Type B pancreatic cell (in vitro differentiated cells): Measurements from ENCODE around the gene MKLN1. TPM values are rescaled to one million over a fixed set of nuclear protein-coding genes. Genes with fewer than 3 reads are reported as not detected.

Experiments
- DNase-seq: peaks from one replicate; pipeline ENCODE4 v3.0.0; 2021; ENCODE audit warnings: mixed read lengths; ENCODE audit not compliant: unreplicated experiment; ENCODE audit errors: extremely low spot score
- H3K27ac Mint-ChIP-seq: 2 replicates; pipeline ENCODE4 v1.8.0; 2021; ENCODE audit warnings: mild to moderate bottlenecking, mixed read lengths
- H3K27me3 Mint-ChIP-seq: 2 replicates; pipeline ENCODE4 v1.8.0; 2021; ENCODE audit warnings: mixed read lengths
- H3K36me3 Mint-ChIP-seq: 2 replicates; pipeline ENCODE4 v1.8.0; 2021; ENCODE audit warnings: mixed read lengths
- H3K4me1 Mint-ChIP-seq: one replicate; pipeline ENCODE4 v1.8.0; 2021; ENCODE audit warnings: mixed read lengths; ENCODE audit not compliant: unreplicated experiment
- H3K4me3 Mint-ChIP-seq: 2 replicates; pipeline ENCODE4 v1.8.0; 2021; ENCODE audit warnings: mild to moderate bottlenecking, mixed read lengths
- H3K9me3 Mint-ChIP-seq: 2 replicates; pipeline ENCODE4 v1.8.0; 2021; ENCODE audit warnings: mixed read lengths
- CTCF ChIP-seq: fragments of 200-600 bp; sonication (generic); conservative IDR thresholded peaks from 2 replicates; pipeline ENCODE4 v1.5.0; 2021; ENCODE audit warnings: antibody characterized with exemption, mild to moderate bottlenecking
- total RNA-seq: library from RNA; stranded (reverse); gene quantifications from 2 replicates; pipeline ENCODE4 v1.2.1, GENCODE V29; 2021; ENCODE audit warnings: low replicate concordance

Gene MKLN1
- total RNA-seq, 1 donor from 2014 or later: 47.7 TPM

- Mint-ChIP-seq H3K9me3 (no peaks in the 10 kb centered on the region), H3K27me3 (no peaks in the 10 kb centered on the region), H3K36me3 (peaks cover 9% of the 10 kb centered on the region), H3K4me1 (no peaks in the 10 kb centered on the region), H3K4me3 (no peak overlapping the region), H3K27ac (no peak overlapping the region)
- no peak for TF ChIP-seq CTCF
- no peak for DNase-seq
Measured at GRCh38 chr7:131381069-131381838, 53.6 kb downstream of the MKLN1 start.

GRCh38 chr7:131383417-131384285 lies 56.0 kb downstream of the MKLN1 start:
- TF ChIP-seq CTCF: no peak
- Mint-ChIP-seq H3K4me3 (no peak overlapping the region), H3K27ac (no peak overlapping the region), H3K9me3 (no peaks in the 10 kb centered on the region), H3K27me3 (no peaks in the 10 kb centered on the region), H3K36me3 (peaks cover 12% of the 10 kb centered on the region), H3K4me1 (no peaks in the 10 kb centered on the region)
- DNase-seq: no peak

DNA sequence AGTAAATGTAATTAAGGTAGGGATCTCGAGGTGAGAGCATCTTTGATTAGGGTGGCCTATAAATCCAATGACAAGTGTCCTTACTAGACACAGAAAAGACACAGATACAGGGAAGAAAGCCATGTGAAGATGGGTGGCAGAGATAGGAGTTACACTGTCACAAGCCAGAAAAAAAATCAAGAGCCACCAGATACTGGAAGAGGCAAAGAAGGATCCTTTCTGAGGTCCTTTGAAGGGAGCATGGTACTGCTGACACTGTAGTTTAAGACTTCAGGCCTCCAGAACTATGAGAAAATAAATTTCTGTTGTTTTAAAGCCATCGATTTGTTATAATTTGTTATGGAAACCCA lies 56.6 kb downstream of the MKLN1 start:
- Mint-ChIP-seq H3K27ac (no peak overlapping the region), H3K9me3 (no peaks in the 10 kb centered on the region), H3K4me1 (no peaks in the 10 kb centered on the region), H3K27me3 (no peaks in the 10 kb centered on the region), H3K4me3 (no peak overlapping the region), H3K36me3 (peaks cover 13% of the 10 kb centered on the region)
- no peak for DNase-seq
- TF ChIP-seq CTCF: no peak

GRCh38 chr7:131385039-131385605 lies 57.4 kb downstream of the MKLN1 start:
- Mint-ChIP-seq H3K36me3 (peaks cover 13% of the 10 kb centered on the region), H3K4me1 (no peaks in the 10 kb centered on the region), H3K9me3 (no peaks in the 10 kb centered on the region), H3K27me3 (no peaks in the 10 kb centered on the region), H3K27ac (no peak overlapping the region), H3K4me3 (no peak overlapping the region)
- no peak for DNase-seq
- TF ChIP-seq CTCF: no peak

GRCh38 chr7:131388126-131388525 lies 60.5 kb downstream of the MKLN1 start:
- H3K4me3 Mint-ChIP-seq: no peak overlapping the region
- H3K4me1 Mint-ChIP-seq: peaks cover 9% of the 10 kb centered on the region
- no peak overlapping the region for H3K27ac Mint-ChIP-seq
- no peak for TF ChIP-seq CTCF
- peaks cover 17% of the 10 kb centered on the region for H3K36me3 Mint-ChIP-seq
- no peak for DNase-seq
- no peaks in the 10 kb centered on the region for H3K27me3 Mint-ChIP-seq
- no peaks in the 10 kb centered on the region for H3K9me3 Mint-ChIP-seq
